Measurements from ENCODE around the gene GLYATL1B. TPM values are rescaled to one million over a fixed set of nuclear protein-coding genes. Genes with fewer than 3 reads are reported as not detected.
"Not testable (repeated sequence)": the region's sequence is repeated elsewhere in the genome, so short reads cannot be mapped to it uniquely, and the experiment has no call there.

GLYATL1B gene
- polyA plus RNA-seq, 1 donor (not counting 4 experiments of a cell fraction or from before 2014, with no cell fraction given) = not detected

DNA sequence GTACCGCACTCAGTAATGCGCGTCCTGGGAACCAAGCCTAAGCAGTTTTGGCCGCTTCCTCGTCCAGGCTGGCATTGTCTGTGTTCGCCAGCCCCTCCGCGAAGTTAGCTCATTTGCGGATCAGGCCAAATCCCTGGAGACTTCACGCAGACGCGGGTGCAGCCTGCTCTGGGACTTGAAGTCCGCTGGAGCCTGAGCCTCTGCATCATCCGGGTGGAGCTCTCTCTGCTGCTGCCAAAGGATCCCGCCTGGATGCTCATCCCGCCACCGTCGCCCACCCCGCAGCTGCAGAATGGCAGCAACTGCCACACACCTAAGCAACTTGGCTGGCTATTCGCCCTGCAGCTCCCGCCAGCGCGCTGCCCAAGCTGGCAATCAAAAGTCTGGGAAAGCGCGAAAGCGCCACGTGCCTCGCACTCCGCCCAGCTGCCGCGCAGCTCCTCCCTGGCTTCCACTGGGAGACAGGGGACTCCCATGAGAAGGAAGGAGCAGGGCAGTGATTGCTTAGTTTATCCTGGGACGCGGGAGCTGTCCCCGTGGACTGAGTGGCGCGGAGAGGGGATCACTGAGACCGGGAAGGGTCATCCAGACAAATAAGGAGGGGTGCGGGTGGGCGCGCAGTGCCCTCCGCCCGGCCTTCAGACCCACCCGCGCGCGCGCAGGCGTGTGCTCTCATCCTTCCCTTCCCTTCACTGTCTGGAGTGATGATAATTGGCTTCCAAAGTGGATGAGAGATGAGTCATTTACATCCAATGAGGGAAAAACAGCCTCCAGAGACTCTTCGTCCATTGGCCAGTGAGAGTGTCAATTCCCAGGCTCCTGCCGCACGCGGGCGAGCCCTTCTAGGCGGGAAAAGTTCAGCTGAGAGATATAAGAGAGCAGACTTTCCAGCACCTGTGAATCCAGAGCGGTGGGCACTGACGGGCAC, 23.2 kb upstream of the GLYATL1B start:
- H3K9me1 ChIP-seq (ENCODE audit: control insufficient read depth, extremely low read depth, insufficient read depth, low read length) = no peaks in the 10 kb centered on the region
- no peak overlapping the region for H2AFZ ChIP-seq (ENCODE audit: control insufficient read depth, low read length)
- TF ChIP-seq, protein P1, sequence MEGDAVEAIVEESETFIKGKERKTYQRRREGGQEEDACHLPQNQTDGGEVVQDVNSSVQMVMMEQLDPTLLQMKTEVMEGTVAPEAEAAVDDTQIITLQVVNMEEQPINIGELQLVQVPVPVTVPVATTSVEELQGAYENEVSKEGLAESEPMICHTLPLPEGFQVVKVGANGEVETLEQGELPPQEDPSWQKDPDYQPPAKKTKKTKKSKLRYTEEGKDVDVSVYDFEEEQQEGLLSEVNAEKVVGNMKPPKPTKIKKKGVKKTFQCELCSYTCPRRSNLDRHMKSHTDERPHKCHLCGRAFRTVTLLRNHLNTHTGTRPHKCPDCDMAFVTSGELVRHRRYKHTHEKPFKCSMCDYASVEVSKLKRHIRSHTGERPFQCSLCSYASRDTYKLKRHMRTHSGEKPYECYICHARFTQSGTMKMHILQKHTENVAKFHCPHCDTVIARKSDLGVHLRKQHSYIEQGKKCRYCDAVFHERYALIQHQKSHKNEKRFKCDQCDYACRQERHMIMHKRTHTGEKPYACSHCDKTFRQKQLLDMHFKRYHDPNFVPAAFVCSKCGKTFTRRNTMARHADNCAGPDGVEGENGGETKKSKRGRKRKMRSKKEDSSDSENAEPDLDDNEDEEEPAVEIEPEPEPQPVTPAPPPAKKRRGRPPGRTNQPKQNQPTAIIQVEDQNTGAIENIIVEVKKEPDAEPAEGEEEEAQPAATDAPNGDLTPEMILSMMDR (optimal IDR thresholded peaks at IDR 0.05 in 1 of 3, IDR thresholded peaks at IDR 0.05 in 1 of 3, conservative IDR thresholded peaks at IDR 0.05 in 1 of 3; ENCODE audit: extremely low read depth in 1 of 3, insufficient read depth in 2 of 3, low read length in 3 of 3) = no peak
- TF ChIP-seq EZH2 (IDR thresholded peaks at IDR 0.05; ENCODE audit: low read length) = no peak
- no peak overlapping the region for H3K27ac ChIP-seq (ENCODE audit: control insufficient read depth, insufficient read depth, low read length)
- no peak overlapping the region for H3K4me2 ChIP-seq (ENCODE audit: control insufficient read depth, extremely low read depth, insufficient read depth, low read depth, low read length)
- H4K20me1 ChIP-seq (ENCODE audit: control insufficient read depth, extremely low read depth, insufficient read depth, low read length) = no peaks in the 10 kb centered on the region
- H3K9ac ChIP-seq (ENCODE audit: control insufficient read depth, extremely low read depth, insufficient read depth, low read length) = no peak overlapping the region
- no peak overlapping the region for H3K4me3 ChIP-seq (ENCODE audit: control insufficient read depth in 2 of 3, extremely low read depth in 1 of 3, insufficient read depth in 2 of 3, low read depth in 1 of 3, low read length in 3 of 3)
- H3K36me3 ChIP-seq (ENCODE audit: control insufficient read depth in 2 of 2, extremely low read depth in 1 of 2, insufficient read depth in 2 of 2, low read length in 2 of 2) = no peaks in the 10 kb centered on the region
- dilution Hi-C loops (cut with MboI; ENCODE audit: extremely low pct_ligation_motif_present, low sequenced_read_pairs) = no loop called here
- H3K4me1 ChIP-seq (ENCODE audit: control insufficient read depth, extremely low read depth, insufficient read depth, low read length) = no peaks in the 10 kb centered on the region
- H3K79me2 ChIP-seq (ENCODE audit: control insufficient read depth, insufficient read depth, low read length) = no peaks in the 10 kb centered on the region
- no peaks in the 10 kb centered on the region for H3K9me3 ChIP-seq (ENCODE audit: control insufficient read depth, low read depth, low read length)
- no peak for DNase-seq (ENCODE audit: low read depth, low spot score)
- no peak for FAIRE-seq
- H3K27me3 ChIP-seq (ENCODE audit: control insufficient read depth, extremely low read depth, insufficient read depth, low read length) = peaks cover 17% of the 10 kb centered on the region

DNA sequence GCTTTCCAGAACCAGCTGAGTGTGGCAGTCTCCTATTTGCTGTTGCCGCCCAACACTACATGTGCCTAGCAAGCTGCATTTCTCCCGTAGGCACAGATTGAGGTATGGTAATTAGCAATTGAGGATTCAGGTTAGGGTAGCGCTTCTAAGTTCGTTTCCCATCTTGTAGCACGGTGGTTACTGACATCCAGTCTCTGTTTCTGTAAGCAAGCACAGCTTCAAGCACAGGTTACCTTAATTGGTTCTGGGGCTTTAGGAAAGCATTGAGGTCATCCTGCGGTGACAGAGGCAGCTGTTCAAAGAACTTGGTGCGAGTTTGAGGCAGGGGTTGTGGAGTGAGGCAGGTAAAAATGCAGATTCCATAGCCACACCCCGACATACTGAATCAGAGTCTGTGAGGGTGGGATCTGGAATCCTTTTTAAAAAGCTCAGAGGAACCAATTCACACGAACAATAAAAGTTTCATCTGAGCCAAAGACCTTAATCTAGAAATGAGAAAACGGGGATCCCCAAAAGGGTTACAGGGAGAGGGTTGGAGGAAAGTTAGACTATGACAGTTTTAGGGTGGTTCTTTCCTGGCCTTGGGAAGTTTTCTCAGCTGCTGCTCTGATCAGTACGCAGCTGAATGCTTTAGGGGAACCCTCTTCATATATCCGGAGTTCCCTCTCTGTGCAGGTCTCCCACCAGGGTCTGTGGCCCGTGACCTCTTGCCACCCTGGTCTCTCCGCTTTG, 21.9 kb upstream of the GLYATL1B start:
- H3K4me1 ChIP-seq (ENCODE audit: control insufficient read depth, extremely low read depth, insufficient read depth, low read length); H2AFZ ChIP-seq (ENCODE audit: control insufficient read depth, low read length); H4K20me1 ChIP-seq (ENCODE audit: control insufficient read depth, extremely low read depth, insufficient read depth, low read length); H3K9me3 ChIP-seq (ENCODE audit: control insufficient read depth, low read depth, low read length); H3K36me3 ChIP-seq (ENCODE audit: control insufficient read depth in 2 of 2, extremely low read depth in 1 of 2, insufficient read depth in 2 of 2, low read length in 2 of 2); H3K79me2 ChIP-seq (ENCODE audit: control insufficient read depth, insufficient read depth, low read length); H3K4me2 ChIP-seq (ENCODE audit: control insufficient read depth, extremely low read depth, insufficient read depth, low read depth, low read length); H3K9ac ChIP-seq (ENCODE audit: control insufficient read depth, extremely low read depth, insufficient read depth, low read length); H3K27ac ChIP-seq (ENCODE audit: control insufficient read depth, insufficient read depth, low read length); FAIRE-seq; DNase-seq (ENCODE audit: low read depth, low spot score); dilution Hi-C loops (cut with MboI; ENCODE audit: extremely low pct_ligation_motif_present, low sequenced_read_pairs); H3K9me1 ChIP-seq (ENCODE audit: control insufficient read depth, extremely low read depth, insufficient read depth, low read length); H3K4me3 ChIP-seq (ENCODE audit: control insufficient read depth in 2 of 3, extremely low read depth in 1 of 3, insufficient read depth in 2 of 3, low read depth in 1 of 3, low read length in 3 of 3): not testable (repeated sequence)
- H3K27me3 ChIP-seq (ENCODE audit: control insufficient read depth, extremely low read depth, insufficient read depth, low read length) = peaks cover 17% of the 10 kb centered on the region

All from keratinocyte (primary cell).